ENCODE measurements around the gene NMT1. TPM values are rescaled to one million over a fixed set of nuclear protein-coding genes. Genes with fewer than 3 reads are reported as not detected.
A peak's percentile ranks its signal among the peaks of the same experiment; 100 is the strongest.

NMT1 gene
- total and polyA plus RNA-seq, 2 of the 13 experiments (the other 11 are each of a cell fraction or from before 2014, with no cell fraction given) = 75.7 to 142 TPM

GRCh38 chr17:45113424-45113754 is 52.3 kb downstream of the NMT1 start (continued):
- no peak for TF ChIP-seq TFDP2 (CRISPR knock-in tag; IDR thresholded peaks at IDR 0.05)
- TF ChIP-seq ZNF205 (CRISPR knock-in tag; IDR thresholded peaks at IDR 0.05) = no peak
- no peak for TF ChIP-seq TCF12 (IDR thresholded peaks at IDR 0.05)
- no peak for TF ChIP-seq TCF12 (CRISPR knock-in tag; IDR thresholded peaks at IDR 0.05)
- TF ChIP-seq, protein P1, sequence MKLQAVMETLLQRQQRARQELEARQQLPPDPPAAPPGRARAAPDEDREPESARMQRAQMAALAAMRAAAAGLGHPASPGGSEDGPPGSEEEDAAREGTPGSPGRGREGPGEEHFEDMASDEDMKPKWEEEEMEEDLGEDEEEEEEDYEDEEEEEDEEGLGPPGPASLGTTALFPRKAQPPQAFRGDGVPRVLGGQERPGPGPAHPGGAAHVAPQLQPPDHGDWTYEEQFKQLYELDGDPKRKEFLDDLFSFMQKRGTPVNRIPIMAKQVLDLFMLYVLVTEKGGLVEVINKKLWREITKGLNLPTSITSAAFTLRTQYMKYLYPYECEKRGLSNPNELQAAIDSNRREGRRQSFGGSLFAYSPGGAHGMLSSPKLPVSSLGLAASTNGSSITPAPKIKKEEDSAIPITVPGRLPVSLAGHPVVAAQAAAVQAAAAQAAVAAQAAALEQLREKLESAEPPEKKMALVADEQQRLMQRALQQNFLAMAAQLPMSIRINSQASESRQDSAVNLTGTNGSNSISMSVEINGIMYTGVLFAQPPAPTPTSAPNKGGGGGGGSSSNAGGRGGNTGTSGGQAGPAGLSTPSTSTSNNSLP (IDR thresholded peaks at IDR 0.05; ENCODE audit: low read depth, low read length) = no peak
- TF ChIP-seq ZNF547 (CRISPR knock-in tag; IDR thresholded peaks at IDR 0.05) = peak; percentile 44; the same call in 1 of the 2 replicates
- no peak for TF ChIP-seq CBX2 (IDR thresholded peaks at IDR 0.05; ENCODE audit: low read depth, low read length)
- TF ChIP-seq CBX2 (CRISPR knock-in tag; IDR thresholded peaks at IDR 0.05; ENCODE audit: low read depth) = no peak
- TF ChIP-seq UBTF (CRISPR knock-in tag; IDR thresholded peaks at IDR 0.05) = 0 out of 2 replicates have a peak, but pooled peaks have one; percentile 36
- peak; percentile 55; the same call in 1 of the 2 replicates for TF ChIP-seq GATAD2A (CRISPR knock-in tag; IDR thresholded peaks at IDR 0.05)
- no peak for TF ChIP-seq ZKSCAN5 (CRISPR knock-in tag; IDR thresholded peaks at IDR 0.05)
- no peak for TF ChIP-seq NCOA2 (CRISPR knock-in tag; IDR thresholded peaks at IDR 0.05)
- TF ChIP-seq, protein P2, sequence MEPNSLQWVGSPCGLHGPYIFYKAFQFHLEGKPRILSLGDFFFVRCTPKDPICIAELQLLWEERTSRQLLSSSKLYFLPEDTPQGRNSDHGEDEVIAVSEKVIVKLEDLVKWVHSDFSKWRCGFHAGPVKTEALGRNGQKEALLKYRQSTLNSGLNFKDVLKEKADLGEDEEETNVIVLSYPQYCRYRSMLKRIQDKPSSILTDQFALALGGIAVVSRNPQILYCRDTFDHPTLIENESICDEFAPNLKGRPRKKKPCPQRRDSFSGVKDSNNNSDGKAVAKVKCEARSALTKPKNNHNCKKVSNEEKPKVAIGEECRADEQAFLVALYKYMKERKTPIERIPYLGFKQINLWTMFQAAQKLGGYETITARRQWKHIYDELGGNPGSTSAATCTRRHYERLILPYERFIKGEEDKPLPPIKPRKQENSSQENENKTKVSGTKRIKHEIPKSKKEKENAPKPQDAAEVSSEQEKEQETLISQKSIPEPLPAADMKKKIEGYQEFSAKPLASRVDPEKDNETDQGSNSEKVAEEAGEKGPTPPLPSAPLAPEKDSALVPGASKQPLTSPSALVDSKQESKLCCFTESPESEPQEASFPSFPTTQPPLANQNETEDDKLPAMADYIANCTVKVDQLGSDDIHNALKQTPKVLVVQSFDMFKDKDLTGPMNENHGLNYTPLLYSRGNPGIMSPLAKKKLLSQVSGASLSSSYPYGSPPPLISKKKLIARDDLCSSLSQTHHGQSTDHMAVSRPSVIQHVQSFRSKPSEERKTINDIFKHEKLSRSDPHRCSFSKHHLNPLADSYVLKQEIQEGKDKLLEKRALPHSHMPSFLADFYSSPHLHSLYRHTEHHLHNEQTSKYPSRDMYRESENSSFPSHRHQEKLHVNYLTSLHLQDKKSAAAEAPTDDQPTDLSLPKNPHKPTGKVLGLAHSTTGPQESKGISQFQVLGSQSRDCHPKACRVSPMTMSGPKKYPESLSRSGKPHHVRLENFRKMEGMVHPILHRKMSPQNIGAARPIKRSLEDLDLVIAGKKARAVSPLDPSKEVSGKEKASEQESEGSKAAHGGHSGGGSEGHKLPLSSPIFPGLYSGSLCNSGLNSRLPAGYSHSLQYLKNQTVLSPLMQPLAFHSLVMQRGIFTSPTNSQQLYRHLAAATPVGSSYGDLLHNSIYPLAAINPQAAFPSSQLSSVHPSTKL (CRISPR knock-in tag; IDR thresholded peaks at IDR 0.05) = peak; percentile 45
- peak; percentile 27; the same call in 1 of the 2 replicates for TF ChIP-seq BORCS8-MEF2B (CRISPR knock-in tag; IDR thresholded peaks at IDR 0.05)
- TF ChIP-seq HNF4A (CRISPR knock-in tag; IDR thresholded peaks at IDR 0.05) = peak; percentile 82
- peak; percentile 93 for TF ChIP-seq NR2C2 (CRISPR knock-in tag; IDR thresholded peaks at IDR 0.05; ENCODE audit: borderline replicate concordance)
- TF ChIP-seq ZNF331 (CRISPR knock-in tag; IDR thresholded peaks at IDR 0.05) = peak; percentile 54; the same call in 1 of the 2 replicates
- TF ChIP-seq, protein P3, sequence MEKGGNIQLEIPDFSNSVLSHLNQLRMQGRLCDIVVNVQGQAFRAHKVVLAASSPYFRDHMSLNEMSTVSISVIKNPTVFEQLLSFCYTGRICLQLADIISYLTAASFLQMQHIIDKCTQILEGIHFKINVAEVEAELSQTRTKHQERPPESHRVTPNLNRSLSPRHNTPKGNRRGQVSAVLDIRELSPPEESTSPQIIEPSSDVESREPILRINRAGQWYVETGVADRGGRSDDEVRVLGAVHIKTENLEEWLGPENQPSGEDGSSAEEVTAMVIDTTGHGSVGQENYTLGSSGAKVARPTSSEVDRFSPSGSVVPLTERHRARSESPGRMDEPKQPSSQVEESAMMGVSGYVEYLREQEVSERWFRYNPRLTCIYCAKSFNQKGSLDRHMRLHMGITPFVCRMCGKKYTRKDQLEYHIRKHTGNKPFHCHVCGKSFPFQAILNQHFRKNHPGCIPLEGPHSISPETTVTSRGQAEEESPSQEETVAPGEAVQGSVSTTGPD (CRISPR knock-in tag; IDR thresholded peaks at IDR 0.05) = no peak
- TF ChIP-seq LCORL (IDR thresholded peaks at IDR 0.05) = no peak
- TF ChIP-seq LCORL (CRISPR knock-in tag; IDR thresholded peaks at IDR 0.05) = peak; percentile 87
- peak; percentile 37; the same call in 1 of the 2 replicates for TF ChIP-seq ZNF782 (CRISPR knock-in tag; IDR thresholded peaks at IDR 0.05; ENCODE audit: borderline replicate concordance)
- TF ChIP-seq ZNF746 (CRISPR knock-in tag; IDR thresholded peaks at IDR 0.05) = 0 out of 2 replicates have a peak, but pooled peaks have one; percentile 28

Measured in HepG2 (cell line).